A673 (cell line): Measurements from ENCODE around the gene ABCC5. TPM values are rescaled to one million over a fixed set of nuclear protein-coding genes. Genes with fewer than 3 reads are reported as not detected.

Experiments
- BruUV-seq: library from RNA; stranded (reverse); fragments of 400-500 nt; replicated peaks from 2 replicates; lab custom pipeline; 2021; lab: Mats Ljungman, UMichigan
- CTCF ChIA-PET: fragments of 300-600 bp; sonication (Branson Sonifier 250); formaldehyde crosslinking; loops from one replicate; lab custom pipeline; 2022; ENCODE audit warnings: antibody characterized with exemption; lab: Charles Lee
- POLR2A ChIA-PET: fragments of 300-600 bp; sonication (Branson Sonifier 250); formaldehyde crosslinking; loops from one replicate; lab custom pipeline; 2022; ENCODE audit warnings: antibody characterized with exemption; ENCODE audit not compliant: low non-redundant PET; lab: Charles Lee
- DNase-seq: peaks from one replicate; pipeline ENCODE4 v3.0.0-alpha.2; 2015; ENCODE audit warnings: low spot score
- H3K27ac ChIP-seq: fragments of 200-600 bp; sonication (generic); 2 replicates; pipeline ENCODE4 v1.5.1; 2016; ENCODE audit warnings: mixed run types, low read depth, mild to moderate bottlenecking, mixed read lengths, antibody characterized with exemption, low read length; ENCODE audit not compliant: poor library complexity, severe bottlenecking
- H3K27me3 ChIP-seq: fragments of 200-600 bp; sonication (generic); replicated peaks from 2 replicates; pipeline ENCODE4 v1.6.1; 2017; ENCODE audit warnings: mixed run types, low read depth, mild to moderate bottlenecking, mixed read lengths, antibody characterized with exemption, low read length; ENCODE audit not compliant: insufficient read depth, poor library complexity
- H3K36me3 ChIP-seq: fragments of 200-600 bp; sonication (generic); 2 replicates; pipeline ENCODE4 v1.6.1; 2016; ENCODE audit warnings: mixed run types, mild to moderate bottlenecking, mixed read lengths, antibody characterized with exemption, low read length; ENCODE audit not compliant: insufficient read depth, poor library complexity, severe bottlenecking
- H3K4me1 ChIP-seq: fragments of 200-600 bp; sonication (generic); 2 replicates; pipeline ENCODE4 v1.6.1; 2017; ENCODE audit warnings: mixed run types, mild to moderate bottlenecking, mixed read lengths, antibody characterized with exemption, low read length; ENCODE audit not compliant: insufficient read depth, poor library complexity, severe bottlenecking
- H3K4me3 ChIP-seq: fragments of 200-600 bp; sonication (generic); 2 replicates; pipeline ENCODE4 v1.5.1; 2016; ENCODE audit warnings: low read depth, mixed run types, mild to moderate bottlenecking, mixed read lengths, low read length; ENCODE audit not compliant: poor library complexity, severe bottlenecking
- H3K9me3 ChIP-seq: fragments of 200-600 bp; sonication (generic); 2 replicates; pipeline ENCODE4 v1.6.1; 2016; ENCODE audit warnings: mixed run types, low read depth, mild to moderate bottlenecking, mixed read lengths, antibody characterized with exemption, low read length; ENCODE audit not compliant: poor library complexity, severe bottlenecking
- CTCF ChIP-seq: fragments of 300-800, 200-600 bp; sonication (generic); conservative IDR thresholded peaks from 2 replicates; pipeline ENCODE4 v1.5.1; 2017; ENCODE audit warnings: low read depth, mild to moderate bottlenecking, antibody characterized with exemption, low read length, moderate library complexity, mixed read lengths
- EZH2 ChIP-seq: fragments of 200-600 bp; sonication (generic); IDR thresholded peaks from 2 replicates; pipeline ENCODE4 v1.6.1; 2017; ENCODE audit warnings: borderline replicate concordance, low read depth, mild to moderate bottlenecking, mixed read lengths, antibody characterized with exemption, low read length; ENCODE audit not compliant: poor library complexity, severe bottlenecking
- intact Hi-C: fragments of 100-400 bp; cut with micrococcal nuclease; formaldehyde crosslinking; loops from one replicate; pipeline ENCODE4 v1.10.0; 2022; ENCODE audit not compliant: unreplicated experiment
- total RNA-seq: library from RNA; stranded (reverse); gene quantifications from 2 replicates; pipeline ENCODE4 v1.2.3, GENCODE V29; 2021

ABCC5 gene
- total RNA-seq, 1 experiment from 2014 or later = 32.0 TPM

GRCh38 chr3:184002469-184002868, 15.2 kb downstream of the ABCC5 start:
- H3K4me3 ChIP-seq = no peak overlapping the region
- ChIA-PET POLR2A (no interaction called here), CTCF (no interaction called here)
- no TSS peak for BruUV-seq
- peaks cover 14% of the 10 kb centered on the region for H3K4me1 ChIP-seq
- H3K27ac ChIP-seq = no peak overlapping the region
- DNase-seq = no peak
- intact Hi-C loops = no loop called here
- peaks cover 3% of the 10 kb centered on the region for H3K36me3 ChIP-seq
- no peaks in the 10 kb centered on the region for H3K27me3 ChIP-seq
- TF ChIP-seq EZH2 (no peak), CTCF (no peak)
- no peaks in the 10 kb centered on the region for H3K9me3 ChIP-seq

GRCh38 chr3:184001761-184002160, 15.9 kb downstream of the ABCC5 start:
- no peak for TF ChIP-seq CTCF
- H3K27ac ChIP-seq = no peak overlapping the region
- no TSS peak for BruUV-seq
- H3K9me3 ChIP-seq = no peaks in the 10 kb centered on the region
- H3K4me1 ChIP-seq = peaks cover 12% of the 10 kb centered on the region
- H3K4me3 ChIP-seq = no peak overlapping the region
- H3K36me3 ChIP-seq = peaks cover 3% of the 10 kb centered on the region
- intact Hi-C loops = no loop called here
- H3K27me3 ChIP-seq = no peaks in the 10 kb centered on the region
- CTCF ChIA-PET = interaction anchor here (0.7 kb wide), 1 partner anchor 104 kb away, joined by 3 read pairs; no protein-coding TSS in a partner anchor
- POLR2A ChIA-PET = no interaction called here
- DNase-seq = no peak

DNA sequence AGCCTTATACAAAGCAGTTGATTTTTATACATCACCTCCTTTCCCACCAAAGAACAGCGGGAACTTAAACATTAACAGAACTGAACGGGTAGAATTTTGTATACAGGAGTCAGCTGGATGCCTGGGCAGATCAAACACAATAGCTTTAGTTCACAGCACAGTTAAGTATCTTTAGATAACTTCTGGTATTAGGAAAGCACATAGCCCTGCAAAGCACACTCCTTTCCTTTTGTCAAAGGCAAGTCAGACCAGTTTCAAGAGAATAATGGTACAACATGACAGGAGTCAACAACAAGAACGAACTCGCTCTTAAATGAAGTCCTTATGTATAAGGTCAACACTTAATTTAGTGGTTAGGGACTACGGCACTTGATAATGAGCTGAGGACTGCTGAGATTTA, 26.3 kb downstream of the ABCC5 start:
- no TSS peak for BruUV-seq
- Histone ChIP-seq H3K36me3 (peaks cover 6% of the 10 kb centered on the region), H3K27me3 (no peaks in the 10 kb centered on the region), H3K4me3 (no peak overlapping the region), H3K4me1 (no peaks in the 10 kb centered on the region), H3K9me3 (no peaks in the 10 kb centered on the region), H3K27ac (no peak overlapping the region)
- POLR2A ChIA-PET = no interaction called here
- TF ChIP-seq EZH2 = no peak
- no peak for TF ChIP-seq CTCF
- DNase-seq = no peak
- intact Hi-C loops = no loop called here
- CTCF ChIA-PET = no interaction called here
